ENCODE results near the gene SCAPER.

- no peak for TF ChIP-seq POLR2A (IDR thresholded peaks at IDR 0.05)
- no peak for TF ChIP-seq CTCF (IDR thresholded peaks at IDR 0.05 in 8 of 11, conservative IDR thresholded peaks at IDR 0.05 in 3 of 11)
These were observed 465.6 kb downstream of the SCAPER start for GRCh38 chr15:76439542-76439941.
